Activated gamma-delta T cell (primary cell): ENCODE data around the gene ANKLE1.

ENCODE experiments used
- DNase-seq: peaks from one replicate; lab custom pipeline; 2025; lab: John Stamatoyannopoulos, UW

The ANKLE1 gene

DNA sequence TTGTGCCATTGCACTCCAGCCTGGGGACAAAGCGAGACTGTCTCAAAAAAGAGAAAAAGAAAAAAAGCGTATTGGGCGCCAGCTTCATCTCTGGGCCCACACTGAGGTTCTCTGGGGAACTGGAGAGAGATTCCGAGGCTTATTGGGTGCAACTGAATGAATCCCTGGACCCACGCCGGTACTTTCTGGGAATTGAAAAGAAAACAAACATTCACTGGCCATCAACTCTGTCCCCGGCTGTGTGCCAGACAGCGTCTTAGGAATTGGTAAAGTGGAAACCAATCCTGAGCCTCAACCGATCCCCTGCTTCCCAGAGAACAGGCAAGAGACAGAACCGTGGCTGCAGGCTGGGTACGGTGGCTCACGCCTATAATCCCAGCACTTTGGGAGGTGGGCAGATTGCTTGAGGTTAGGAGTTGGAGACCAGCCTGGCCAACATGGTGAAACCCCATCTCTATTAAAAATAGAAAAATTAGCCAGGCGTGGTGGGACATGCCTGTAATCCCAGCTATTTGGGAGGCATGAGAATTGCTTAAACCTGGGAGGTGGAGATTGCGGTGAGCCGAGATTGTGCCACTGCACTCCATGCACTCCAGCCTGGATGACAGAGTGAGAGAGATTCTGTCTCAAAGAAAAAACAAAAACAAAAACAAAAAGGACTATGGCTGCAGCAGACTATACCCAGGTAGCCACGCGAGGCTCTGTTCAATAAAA lies 44.3 kb downstream of the ANKLE1 start:
- no peak for DNase-seq

DNA sequence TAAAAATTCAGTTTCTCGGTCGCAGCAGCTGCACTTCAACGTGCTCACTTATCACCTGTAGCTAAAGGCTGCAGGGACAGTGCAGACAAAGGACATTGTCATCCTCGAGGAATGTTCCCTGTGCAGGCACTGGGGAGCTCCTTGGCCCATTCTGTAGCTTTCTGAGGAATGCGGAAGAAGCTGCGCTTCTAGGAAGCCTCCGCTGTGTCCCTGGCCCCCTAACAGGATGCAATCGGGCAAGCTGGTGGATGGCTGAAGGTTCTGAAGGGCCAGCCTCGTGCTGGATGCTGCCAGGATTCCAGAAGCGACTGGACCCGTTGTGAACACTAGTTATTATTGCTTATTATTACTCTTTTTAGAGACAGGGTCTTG lies 44.9 kb downstream of the ANKLE1 start:
- no peak for DNase-seq

DNA sequence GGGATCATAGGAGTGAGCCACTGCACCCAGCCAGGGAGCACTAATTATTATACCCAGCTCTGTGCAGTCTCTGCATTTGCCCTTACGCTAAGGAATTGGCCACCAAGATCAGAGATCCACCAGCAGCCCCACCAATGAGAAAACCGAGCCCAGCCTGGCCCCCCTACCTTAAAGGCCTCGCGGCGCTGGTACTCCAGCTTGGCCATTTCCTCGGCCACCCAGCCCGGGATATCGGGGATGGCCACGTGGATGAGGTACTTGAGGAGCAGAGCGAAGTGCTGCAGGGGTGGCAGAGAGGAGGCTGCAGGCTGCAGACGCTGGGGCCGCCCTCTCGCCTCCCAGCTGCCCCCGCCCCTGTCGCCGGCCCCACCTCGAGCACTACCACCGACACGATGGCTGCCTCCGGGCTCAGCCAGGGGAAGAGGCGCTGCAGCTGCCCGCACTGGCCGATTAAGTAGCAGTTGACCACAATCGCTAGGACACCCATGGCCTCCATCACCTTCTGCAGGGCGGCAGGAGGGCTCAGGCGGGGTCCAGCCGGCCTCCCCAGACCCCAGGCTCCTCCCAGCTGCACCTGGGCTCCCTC lies 45.5 kb downstream of the ANKLE1 start:
- DNase-seq = no peak

DNA sequence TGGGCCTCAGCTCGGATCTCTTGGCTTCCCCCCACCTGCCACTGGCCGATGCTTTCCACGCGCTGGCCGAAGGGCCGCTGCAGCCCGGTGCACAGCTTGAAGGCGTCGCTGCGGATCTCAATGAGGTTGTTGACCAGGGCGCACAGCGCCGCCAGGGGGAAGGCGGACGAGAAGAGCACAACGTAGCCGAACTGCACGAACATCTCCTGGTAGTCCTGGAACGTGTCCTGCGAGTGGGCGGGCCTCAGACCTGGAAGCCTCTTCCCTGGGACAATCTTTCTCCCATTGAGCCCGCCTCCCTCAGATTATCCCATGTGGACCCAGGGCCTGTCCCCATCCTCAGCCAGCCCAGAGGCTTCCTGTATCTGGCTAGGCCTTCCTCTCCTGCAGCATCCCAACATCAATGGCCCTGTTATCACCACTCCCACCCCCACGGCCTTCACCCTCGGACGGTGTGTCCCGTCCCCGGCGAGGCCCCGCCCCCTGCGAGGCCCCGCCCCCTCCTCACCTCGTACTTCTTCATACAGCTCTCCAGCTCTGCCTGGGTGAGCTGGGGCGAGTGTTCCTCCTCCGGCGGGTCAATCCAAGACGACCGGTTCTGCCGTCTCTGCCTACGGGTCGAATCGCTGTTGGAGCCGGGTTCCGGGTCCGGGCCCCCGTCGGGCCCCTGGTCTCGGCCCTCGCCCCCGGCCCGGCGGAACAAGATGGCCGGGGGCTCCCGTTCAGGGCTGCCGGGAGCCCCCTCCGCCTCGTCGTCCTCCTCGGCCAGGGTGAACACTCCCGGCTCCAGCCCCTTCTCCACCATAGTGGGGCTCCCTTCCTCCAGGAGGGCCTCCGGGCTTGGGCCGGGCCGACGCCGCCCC lies 46.2 kb downstream of the ANKLE1 start:
- peak; percentile 37 for DNase-seq

DNA sequence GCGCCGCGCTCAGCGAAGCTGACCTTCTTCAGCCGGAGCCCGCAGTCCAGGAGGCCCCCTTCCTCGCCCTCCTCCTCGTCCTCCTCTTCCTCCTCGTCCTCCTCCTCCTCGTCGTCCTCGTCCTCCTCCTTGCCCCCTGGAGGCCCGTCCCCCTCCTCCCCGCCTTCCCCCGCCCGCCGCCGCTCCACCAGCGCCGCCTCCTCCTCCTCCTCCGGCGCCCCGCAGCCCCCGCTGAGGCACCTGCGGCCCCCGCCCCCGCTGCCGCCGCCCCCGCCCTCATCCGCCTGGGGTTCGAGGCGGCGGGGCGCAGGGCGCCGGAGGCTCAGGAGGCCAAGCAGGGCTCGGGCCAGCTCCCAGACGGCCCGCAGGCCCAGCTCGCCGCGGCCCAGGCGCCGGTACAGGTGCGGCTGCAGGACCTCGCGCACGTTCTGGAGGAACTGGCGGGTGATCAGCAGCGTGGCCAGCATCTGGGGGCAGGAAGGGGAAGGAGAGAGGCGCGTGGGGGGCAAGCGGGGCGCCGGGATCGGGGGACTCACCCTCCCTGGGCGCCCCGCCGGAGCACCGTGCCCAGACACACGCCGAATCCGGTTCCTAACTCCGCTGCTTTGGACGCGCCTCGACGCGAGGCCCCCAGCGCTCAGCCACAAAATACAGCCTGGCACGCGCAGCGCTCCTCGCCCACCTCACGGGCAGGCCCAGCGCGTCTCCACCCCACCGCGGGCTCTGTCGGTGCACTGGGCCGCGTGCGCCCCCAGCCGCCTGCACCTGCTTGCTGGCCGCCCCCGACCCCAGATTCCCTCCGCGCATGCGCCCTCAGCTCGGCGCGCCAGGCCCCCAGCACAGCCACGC lies 47.0 kb downstream of the ANKLE1 start:
- DNase-seq = peak; percentile 36

DNA sequence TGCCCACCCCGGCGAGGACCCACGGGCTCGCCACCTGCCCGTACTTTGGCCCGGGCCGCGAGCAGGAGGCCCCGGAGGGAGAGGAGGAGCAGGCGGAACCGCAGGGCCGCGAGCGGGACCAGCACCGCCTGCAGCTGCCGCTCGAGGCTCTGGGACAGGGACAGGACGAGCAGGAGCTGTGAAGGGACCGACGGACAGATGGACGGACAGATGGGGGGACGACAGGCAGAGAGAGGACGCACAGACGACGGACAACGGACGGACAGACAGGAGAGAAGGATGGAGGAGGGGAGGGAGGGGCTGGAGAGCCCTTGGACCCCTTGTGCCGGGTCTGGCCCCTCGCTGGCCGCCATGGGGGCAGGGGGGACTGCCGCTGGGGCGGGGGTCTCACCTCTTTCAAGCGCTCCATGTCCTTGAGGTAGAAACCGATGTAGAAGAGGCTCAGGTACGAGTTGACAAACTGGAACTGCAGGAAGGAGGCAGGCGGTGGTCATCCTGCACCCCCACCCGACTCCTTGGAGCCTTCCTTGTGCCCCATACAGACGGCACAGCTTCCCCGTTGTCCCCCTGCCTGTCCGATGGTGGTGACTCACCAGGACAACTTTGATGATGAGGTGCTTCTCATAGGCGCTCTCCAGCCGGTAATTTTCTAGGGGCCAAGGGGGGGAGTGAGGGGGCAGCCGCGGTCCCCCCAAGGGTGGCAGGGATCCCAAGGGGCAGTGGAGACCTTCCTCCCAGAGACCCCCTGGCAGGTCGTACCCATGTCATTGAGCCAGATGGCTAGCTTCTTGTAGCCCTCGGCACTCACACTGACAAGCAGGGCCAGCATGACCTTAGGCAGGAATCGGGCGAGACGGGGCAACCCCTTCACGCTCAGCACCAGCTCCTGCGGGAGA lies 47.9 kb downstream of the ANKLE1 start:
- DNase-seq = no peak

DNA sequence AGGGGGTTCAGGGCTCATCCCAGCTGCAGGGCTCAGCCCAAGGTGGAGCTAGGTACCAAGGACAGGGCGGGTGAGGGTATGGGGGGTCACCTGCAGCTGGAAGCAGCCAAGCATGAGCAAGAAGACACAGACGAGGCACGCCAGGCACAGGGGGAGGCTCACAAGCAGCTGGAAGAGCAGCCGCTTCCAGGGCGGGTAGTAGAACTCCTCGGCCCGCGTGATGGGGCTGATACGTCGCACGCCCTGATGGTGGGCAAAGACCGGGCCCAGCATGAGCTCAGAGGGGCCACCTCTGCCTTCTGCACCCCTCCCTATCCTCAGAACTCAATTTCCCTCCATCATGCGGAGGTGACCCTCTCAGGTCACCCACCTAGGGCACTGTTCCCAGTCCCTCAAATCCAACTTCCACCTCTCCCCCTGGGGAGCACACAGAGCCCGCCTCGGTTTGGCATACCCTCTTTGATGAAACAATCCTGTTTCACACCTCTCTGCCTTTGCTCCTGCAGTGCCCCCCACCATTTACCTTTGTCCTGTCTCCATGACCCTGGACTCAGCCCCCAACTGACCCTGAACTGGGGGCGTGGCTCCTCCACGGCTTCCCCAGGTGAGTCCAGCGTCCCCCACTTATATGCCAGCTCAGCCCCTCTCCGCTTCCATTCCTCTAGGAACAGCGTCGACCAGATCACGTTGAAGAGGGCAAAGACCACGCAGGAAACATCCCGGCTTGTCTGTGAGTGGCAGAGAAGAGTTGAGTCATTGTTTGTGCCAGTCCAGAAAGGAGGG lies 48.8 kb downstream of the ANKLE1 start:
- DNase-seq = no peak

DNA sequence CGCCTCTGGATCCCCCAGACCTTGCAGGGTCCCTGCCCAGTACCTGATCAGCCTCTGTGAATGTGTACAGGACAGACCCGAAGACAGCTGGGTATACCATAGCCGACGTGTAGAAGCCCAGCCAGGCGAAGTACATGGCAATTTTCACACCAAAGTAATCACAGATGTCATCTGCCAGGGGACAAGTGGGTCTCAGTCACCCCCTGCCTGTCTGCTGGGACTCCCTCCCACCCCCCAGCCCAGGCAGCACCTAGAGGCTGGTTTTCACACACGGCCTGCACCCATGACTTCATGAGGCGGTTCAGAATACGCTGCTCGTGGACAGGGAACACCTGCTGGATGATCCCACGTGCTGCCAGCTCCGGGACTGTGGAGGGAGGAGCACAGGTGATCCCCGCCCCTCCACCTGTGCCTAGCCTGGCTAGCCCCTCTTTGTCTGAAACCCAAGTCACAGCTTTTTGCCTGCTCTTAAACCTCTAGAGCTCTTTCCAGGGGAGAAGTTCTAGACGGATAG lies 49.4 kb downstream of the ANKLE1 start:
- DNase-seq = no peak

DNA sequence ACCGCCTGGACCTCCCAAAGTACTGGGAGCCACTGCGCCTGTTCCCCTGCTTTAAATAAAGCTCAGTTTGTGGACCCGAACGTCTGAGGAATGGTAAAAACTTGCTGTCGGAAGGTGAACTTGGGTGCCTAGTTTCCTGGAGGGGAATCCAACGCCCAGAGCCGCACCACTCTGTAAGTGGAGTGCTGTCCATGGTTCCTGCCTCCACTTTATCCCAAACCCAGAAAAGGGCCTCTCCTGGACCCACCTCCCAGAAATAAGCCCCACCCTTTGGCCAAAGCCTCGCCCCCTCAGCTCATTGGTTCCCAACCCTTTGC lies 50.6 kb downstream of the ANKLE1 start:
- DNase-seq = no peak

DNA sequence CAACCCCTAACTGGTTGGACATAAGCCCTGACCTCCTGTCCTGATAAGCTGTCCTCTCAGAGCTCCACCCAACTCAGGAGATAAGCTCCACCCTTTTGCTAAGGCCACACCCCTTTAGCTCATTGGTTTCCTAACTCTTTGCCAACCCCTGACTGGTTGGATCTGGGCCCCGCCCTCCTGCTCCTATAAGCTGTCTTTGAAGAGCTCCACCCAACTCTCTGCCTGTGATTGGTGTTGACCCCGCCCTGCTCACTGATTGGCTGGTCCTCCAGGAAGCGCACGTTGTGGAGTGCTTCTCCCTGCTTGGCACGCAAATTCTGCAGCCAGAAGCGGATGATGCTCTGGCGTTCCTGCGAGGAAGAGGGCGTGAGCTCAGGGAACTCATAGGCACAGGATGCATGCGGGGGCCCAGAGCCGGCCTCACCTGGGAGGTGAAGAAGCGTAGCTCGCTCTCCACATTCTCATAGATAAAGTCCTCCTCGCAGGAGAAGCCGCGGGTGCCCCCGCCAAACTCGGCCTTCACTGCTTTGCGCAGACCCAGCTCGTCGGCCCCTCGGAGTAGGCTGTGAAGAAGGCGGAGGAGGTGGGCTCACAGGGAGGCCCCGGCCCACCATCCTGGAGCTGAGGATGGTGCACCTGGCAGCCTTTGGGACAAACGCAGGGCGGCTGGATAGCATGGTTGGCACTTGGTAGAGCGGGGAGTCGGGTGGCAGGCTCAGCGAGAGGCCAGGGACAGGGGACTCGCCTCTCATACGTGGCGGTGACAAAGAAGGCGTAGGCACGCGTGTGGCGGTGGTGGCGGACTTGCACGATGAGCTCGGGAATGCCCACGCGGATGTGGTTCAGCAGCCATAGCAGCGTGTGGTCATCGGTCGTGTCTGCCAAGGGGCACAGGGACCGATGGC lies 51.2 kb downstream of the ANKLE1 start:
- DNase-seq = no peak

DNA sequence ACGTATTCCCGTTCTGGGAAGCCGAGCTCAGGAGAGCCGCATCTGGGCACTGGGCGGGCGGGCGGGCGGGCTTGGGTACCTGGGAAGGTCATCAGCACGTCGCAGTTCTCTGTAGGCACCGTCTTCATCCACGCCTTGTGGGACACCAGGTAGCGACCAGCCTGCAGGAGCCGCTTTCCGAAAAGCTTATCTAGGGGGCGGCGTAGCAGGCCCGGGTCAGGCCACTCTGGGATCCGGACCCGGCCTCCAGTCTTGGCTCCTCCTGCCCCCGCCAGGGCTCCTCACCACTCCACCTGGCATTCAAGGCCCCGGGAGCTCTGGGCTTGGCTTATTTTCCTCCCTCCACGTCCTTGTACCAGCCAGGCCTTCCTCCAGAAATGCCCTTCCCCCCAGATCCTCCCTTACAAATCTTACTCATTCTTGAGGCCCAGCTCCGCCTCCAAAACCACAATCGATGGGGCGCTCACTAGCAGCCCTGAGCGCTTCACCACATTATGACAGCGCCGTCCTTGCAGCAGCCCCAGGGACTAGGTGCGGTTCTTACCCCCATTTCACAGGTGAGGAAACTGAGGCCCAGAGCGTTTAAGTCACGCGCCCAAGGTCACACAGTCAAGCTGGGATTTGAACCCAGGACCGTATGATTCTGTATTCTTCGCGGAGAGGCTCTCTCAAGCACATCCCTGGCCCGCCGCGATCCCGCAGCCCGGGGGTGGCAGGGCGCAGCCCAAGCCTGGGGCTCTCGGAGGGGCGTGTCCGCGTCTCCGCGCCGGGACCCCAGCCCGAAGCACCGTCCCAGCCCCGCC lies 52.1 kb downstream of the ANKLE1 start:
- no peak for DNase-seq

DNA sequence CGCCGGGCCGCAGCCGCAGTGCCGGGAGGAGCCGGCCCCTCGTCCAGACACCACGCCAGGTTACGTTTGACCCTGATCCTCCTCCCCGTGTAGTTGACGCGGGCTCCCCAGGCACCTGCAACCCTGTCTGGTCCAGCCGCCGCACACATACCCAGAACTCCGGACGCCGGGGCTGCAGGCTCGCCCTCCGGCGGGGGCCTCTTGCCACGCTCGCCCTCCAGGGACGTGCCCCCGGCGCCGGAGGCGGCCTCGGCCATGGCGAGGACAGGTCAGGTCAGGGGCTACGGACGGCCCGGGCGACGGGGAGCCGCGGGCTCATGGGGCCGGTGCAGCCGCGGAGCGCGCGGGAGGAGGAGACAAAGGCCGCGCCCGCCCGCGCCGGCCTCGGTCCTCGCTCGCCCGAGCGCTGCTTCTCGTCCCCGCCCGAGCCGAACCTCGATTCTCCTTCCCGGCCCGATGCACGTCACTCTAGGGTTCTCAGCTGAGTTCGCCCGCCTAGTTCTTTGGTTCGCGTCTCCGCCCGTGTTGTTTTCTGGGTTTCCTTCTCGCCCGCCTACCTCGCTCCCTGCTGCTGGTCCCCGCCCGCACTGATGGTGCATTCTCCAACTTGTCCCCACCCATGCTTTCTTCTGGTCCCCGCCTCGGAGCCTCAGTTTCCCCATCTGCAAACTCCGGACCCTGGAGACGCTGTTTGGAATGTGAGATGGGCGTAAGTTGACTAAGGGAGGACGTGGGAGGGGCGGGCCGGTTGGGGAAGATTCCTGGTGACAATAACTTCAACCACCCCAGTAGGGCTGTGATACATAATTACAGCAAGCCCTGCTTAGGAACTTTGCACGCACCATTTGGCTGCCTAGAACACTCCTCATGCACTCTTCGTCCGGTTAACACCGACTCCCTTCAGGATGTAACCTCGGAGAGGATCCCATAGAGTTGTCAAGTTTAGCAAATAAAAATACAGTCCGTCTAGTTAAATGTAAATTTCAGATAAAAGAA lies 53.0 kb downstream of the ANKLE1 start, which contains the start of gene ANO8:
Gene ANO8, minus strand, starts transcription at position 442 of the 996 bp plus-strand sequence. Its CDS starts 185 bp downstream, at position 257.
- peak; percentile 73 for DNase-seq

DNA sequence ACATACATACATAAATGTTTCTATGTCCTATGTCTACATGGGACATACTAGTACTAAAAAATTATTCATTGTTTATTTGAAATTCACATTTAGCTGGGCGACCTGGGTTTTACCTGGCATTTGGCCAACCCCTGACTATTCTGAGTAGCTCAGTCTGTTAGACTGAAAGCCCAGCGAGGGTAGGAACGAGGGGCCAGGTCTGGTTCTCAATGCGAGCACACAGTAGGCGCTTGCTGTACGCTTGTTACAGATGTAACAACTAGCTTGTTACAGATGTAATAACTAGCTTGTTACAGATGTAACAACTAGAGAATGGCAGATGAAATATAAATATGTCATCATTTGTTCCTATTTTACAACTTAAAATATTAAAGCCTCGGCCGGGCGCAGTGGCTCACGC lies 53.9 kb downstream of the ANKLE1 start:
- DNase-seq = no peak
